Measurements from ENCODE around the gene ACTL6B.
"Not testable (repeated sequence)": the region's sequence is repeated elsewhere in the genome, so short reads cannot be mapped to it uniquely, and the experiment has no call there.

ACTL6B gene

DNA sequence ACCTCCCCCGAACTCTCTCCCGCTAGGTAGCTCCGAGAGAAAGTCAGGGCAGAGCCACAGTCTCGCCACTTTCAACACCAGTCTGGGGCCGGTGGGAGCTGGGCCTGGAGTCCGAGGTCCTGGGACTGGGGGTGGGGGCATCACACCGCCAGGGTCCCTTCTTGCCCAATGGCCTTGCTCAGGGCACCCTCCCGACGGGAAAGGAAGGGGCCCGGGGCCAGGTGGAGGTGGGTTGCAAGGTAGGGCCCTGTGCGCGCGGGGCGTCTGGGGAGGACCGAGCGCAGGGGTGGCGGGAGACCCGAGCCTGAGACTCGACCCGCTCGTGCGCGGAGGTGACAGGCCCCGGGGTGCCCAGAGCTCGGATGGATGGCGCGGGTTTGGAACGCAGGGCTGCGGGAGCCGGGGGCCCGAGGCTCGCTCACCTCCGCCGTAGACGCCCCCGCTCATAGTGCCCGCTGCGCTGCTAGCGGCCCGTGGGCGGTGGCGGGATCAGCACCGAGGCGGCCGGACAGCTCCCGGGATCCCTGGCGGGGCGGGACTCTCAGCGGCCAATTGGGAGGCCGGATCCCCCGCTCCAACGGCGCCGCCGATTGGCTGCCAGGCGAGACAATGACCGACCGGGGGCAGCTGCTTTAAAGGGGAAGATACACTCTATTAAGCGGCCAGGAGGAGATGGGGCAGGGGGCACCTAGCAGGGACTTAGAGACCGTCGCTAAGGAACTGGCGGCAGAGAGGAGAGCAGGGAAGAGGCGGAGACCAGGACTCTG is at the start of gene ACTL6B:
ACTL6B (minus strand) TSS at position 541 of the 767 bp plus-strand sequence; CDS start at position 447, 94 bp downstream.
- H3K4me3 ChIP-seq (ENCODE audit: control insufficient read depth, low read depth, low read length) = no peak within 1 kb of the TSS
- TF ChIP-seq, protein P1, sequence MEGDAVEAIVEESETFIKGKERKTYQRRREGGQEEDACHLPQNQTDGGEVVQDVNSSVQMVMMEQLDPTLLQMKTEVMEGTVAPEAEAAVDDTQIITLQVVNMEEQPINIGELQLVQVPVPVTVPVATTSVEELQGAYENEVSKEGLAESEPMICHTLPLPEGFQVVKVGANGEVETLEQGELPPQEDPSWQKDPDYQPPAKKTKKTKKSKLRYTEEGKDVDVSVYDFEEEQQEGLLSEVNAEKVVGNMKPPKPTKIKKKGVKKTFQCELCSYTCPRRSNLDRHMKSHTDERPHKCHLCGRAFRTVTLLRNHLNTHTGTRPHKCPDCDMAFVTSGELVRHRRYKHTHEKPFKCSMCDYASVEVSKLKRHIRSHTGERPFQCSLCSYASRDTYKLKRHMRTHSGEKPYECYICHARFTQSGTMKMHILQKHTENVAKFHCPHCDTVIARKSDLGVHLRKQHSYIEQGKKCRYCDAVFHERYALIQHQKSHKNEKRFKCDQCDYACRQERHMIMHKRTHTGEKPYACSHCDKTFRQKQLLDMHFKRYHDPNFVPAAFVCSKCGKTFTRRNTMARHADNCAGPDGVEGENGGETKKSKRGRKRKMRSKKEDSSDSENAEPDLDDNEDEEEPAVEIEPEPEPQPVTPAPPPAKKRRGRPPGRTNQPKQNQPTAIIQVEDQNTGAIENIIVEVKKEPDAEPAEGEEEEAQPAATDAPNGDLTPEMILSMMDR (conservative IDR thresholded peaks at IDR 0.05; ENCODE audit: control insufficient read depth, insufficient read depth, low read depth, low read length) = no peak
- peak; percentile 35 for DNase-seq (ENCODE audit: low read depth)

DNA sequence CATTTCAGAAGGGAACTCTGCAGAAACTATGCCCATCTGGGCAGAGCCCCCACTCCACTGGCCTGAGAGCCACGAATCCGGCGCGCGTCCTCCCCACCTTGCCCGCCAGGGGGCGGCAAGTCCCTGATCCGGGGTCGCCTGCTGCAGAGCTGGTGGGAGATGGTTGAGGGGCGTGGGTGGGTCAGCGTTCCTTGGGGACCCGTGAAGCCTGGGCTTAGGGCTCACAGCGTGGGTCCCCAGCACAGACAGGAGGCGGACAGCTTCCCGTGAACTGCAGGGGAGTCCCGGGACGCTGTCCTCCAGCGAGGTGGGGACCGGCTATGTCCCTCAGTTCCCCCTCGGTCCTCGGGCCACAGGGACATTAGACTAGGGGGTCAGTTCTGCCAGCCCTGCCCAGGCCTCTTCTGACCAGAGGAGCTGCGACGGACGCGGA is 49.1 kb upstream of the ACTL6B start:
- TF ChIP-seq, protein P1 (conservative IDR thresholded peaks at IDR 0.05; ENCODE audit: control insufficient read depth, insufficient read depth, low read depth, low read length) = peak; percentile 81
- H3K4me3 ChIP-seq (ENCODE audit: control insufficient read depth, low read depth, low read length) = peak overlapping the region; percentile 88
- DNase-seq (ENCODE audit: low read depth) = peak; percentile 63

DNA sequence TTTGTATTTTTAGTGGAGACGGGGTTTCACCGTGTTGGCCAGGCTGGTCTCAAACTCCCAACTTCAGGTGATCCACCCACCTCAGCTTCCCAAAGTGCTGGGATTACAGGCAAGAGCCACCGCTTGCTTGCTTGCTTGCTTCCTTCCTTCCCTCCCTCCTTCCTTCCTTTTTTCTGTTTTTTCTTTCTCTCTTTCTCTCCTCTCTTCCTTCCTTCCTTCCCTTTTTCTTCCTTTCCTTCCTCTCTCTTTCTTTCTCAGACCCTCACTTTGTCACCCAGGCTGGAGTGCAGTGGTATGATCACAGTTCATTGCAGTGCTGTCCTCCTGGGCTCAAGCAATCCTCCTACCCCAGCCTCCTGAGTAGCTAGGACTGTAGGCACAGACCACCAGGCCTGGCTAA is 44.8 kb upstream of the ACTL6B start:
- not testable (repeated sequence) for DNase-seq (ENCODE audit: low read depth); H3K4me3 ChIP-seq (ENCODE audit: control insufficient read depth, low read depth, low read length)

DNA sequence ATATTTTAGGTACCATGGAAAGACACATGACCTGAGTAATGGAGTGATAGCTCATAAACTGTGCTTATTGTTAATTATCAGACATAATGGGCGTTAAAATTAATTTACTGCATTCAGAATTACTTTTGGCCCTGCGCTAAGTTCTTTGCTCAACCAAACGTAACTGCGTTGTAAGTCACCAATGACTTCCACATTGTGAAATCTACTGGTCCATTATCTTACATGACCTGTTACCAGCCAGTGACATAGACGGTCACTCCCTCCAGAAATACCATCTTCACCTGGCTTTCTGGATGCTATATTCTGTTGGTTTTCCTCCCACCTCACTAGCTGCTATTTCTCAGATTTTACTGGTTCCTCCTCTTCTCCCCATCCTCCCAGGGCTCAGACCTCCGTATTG is 42.8 kb upstream of the ACTL6B start:
- H3K4me3 ChIP-seq (ENCODE audit: control insufficient read depth, low read depth, low read length) = no peak overlapping the region
- TF ChIP-seq, protein P1 (conservative IDR thresholded peaks at IDR 0.05; ENCODE audit: control insufficient read depth, insufficient read depth, low read depth, low read length) = no peak
- DNase-seq (ENCODE audit: low read depth) = no peak

DNA sequence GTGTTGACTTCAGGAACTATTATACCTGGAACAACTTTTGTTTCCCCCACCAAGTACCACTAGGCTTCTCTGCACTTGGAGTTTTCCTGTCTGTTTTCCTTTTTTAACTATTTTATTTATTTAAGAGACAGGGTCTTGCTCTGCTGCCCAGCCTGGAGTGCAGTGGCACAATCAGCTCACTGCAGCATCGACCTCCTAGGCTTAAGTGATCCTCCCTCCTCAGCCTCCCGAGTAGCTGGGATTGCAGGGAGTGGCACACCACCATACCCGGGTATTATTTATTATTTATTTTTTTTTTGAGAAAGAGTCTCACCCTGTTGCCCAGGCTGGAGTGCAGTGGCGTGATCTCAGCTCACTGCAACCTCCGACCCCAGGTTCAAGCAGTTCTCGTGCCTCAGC is 39.9 kb upstream of the ACTL6B start:
- H3K4me3 ChIP-seq (ENCODE audit: control insufficient read depth, low read depth, low read length) = no peak overlapping the region
- TF ChIP-seq, protein P1 (conservative IDR thresholded peaks at IDR 0.05; ENCODE audit: control insufficient read depth, insufficient read depth, low read depth, low read length) = no peak
- no peak for DNase-seq (ENCODE audit: low read depth)

DNA sequence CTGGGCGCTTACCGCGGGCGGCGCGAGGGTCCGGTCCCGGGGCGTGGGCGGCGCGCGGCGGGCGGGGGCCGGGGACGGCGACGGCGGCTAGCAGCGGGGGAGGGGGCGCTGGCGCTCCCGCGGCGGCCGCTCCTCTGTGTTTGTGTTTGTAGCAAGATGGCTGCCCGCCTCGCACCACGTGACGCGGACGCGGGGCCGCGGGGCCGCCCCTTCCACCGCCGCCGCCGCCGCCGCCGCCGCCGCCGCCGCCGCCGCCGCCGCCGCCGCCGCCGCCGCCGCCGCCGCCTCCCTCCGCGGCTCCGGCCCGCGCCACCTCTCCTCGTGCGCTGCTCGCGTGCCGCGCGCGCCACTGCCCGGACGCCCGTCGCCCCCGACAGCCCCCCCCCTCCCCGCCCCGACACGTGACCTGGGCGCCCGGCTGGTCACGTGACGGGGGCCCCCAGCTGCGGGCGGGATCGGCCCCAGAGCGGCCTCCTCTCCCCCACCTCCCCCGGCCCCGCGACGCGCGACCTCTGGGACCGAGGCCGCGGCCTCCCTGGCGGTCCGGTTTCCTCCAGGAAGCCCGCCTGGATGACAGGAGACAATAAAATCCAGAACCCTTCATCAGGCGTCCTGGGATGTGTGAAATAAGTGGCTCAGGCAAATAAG is 38.0 kb upstream of the ACTL6B start, which contains the start of gene GIGYF1:
GIGYF1 (minus strand) TSS at position 153 of the 648 bp plus-strand sequence. CDS start 6,012 bp downstream, outside the sequence.
- peak within 1 kb of the TSS; percentile 78 for H3K4me3 ChIP-seq (ENCODE audit: control insufficient read depth, low read depth, low read length)
- peak; percentile 42 for DNase-seq (ENCODE audit: low read depth)
- TF ChIP-seq, protein P1 (conservative IDR thresholded peaks at IDR 0.05; ENCODE audit: control insufficient read depth, insufficient read depth, low read depth, low read length) = no peak
